Activated T-cell treated with anti-CD3 and anti-CD28 coated beads, Interleukin-2, amount 50 U/mL, for 72 hours (primary cell): Measurements from ENCODE around the gene LGI4. TPM values are rescaled to one million over a fixed set of nuclear protein-coding genes. Genes with fewer than 3 reads are reported as not detected.
A peak's percentile ranks its signal among the peaks of the same experiment; 100 is the strongest.

Experiments used
- ATAC-seq, 2 donors: fragments of 150-1000 bp; cut with Tn5 transposase; replicated peaks in 1 of 2; 2 replicates each; pipeline ENCODE4 v1.10.0; 2021; ENCODE audit warnings: moderate library complexity in 2 of 2, mild to moderate bottlenecking in 1 of 2
- DNase-seq, 2 donors: peaks; one replicate each; pipeline ENCODE4 v3.0.0; 2021 to 2022; ENCODE audit warnings: mixed read lengths in 1 of 2
- H3K27ac Mint-ChIP-seq: one replicate; pipeline ENCODE4 v1.8.0; 2022; ENCODE audit warnings: mild to moderate bottlenecking, moderate library complexity, mixed read lengths
- H3K27me3 Mint-ChIP-seq: one replicate; pipeline ENCODE4 v1.8.0; 2022; ENCODE audit warnings: low read depth, mixed read lengths
- H3K36me3 Mint-ChIP-seq, 2 donors: one replicate each; pipeline ENCODE4 v1.8.0; 2022; ENCODE audit warnings: mixed read lengths in 2 of 2, mild to moderate bottlenecking in 1 of 2; ENCODE audit not compliant: insufficient read depth in 2 of 2
- H3K4me1 Mint-ChIP-seq: one replicate; pipeline ENCODE4 v1.8.0; 2022; ENCODE audit warnings: low read depth, mixed read lengths
- H3K4me3 Mint-ChIP-seq, 2 donors: one replicate each; pipeline ENCODE4 v1.8.0; 2022; ENCODE audit warnings: mild to moderate bottlenecking in 2 of 2, mixed read lengths in 2 of 2, moderate library complexity in 2 of 2
- H3K9me3 Mint-ChIP-seq, 2 donors: one replicate each; pipeline ENCODE4 v1.8.0; 2022; ENCODE audit warnings: mixed read lengths in 2 of 2
- total RNA-seq, 2 donors: library from RNA; stranded (reverse); gene quantifications; one replicate each; pipeline ENCODE4 v1.2.3, GENCODE V29; 2022

The LGI4 gene
- total RNA-seq, result under 1 TPM; 0.72 to 1.00 TPM

DNA sequence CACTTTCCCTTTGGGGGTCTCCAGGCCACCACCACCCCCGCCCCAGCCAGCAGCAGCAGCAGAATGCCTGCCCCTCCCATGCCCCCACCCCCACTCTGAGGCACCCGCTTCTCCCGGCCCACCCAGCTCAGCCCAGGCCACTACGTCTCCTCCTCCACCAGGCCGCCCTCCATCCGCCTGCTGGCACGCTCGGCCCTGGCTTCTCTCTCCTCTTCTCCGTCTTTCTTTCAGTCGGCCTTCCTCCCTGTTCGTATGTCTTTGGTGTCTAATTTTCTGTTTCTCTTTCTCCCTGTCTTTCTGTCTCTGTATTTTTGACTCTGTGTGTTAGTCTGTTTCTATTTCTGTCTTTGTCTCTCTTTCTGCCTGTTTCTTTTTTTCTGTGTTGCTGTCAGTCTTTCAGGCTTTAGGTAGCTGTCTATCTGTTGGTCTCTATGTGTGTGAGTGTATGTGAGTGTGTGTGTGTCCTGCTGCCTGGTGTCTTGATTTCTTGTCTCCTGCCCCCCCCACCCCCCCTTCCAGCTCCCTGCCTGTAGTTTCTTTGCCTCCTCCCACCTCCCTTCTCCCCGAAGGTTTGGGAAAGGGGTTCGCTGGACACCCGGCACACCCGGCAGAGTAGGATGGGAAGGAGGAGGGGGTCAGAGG is at the start of gene LGI4:
Gene LGI4 (minus strand): TSS at position 459 of the 642 bp plus-strand sequence. CDS start 379 bp downstream, at position 80.
- Mint-ChIP-seq H3K4me3 (no peak within 1 kb of the TSS), H3K27ac (no peak within 1 kb of the TSS), H3K4me1 (no peaks in the 10 kb centered on the region), H3K9me3 (peaks cover 9% of the 10 kb centered on the region in 2 donors), H3K27me3 (no peaks in the 10 kb centered on the region), H3K36me3 (no peaks in the 10 kb centered on the region)
- ATAC-seq (no peak), DNase-seq (no peak)

- H3K36me3 Mint-ChIP-seq, result no peaks in the 10 kb centered on the region
- ATAC-seq, result no peak
- H3K4me3 Mint-ChIP-seq, result no peak overlapping the region
- H3K9me3 Mint-ChIP-seq, result no peaks in the 10 kb centered on the region
- H3K4me1 Mint-ChIP-seq, result peaks cover 19% of the 10 kb centered on the region
- no peak overlapping the region for H3K27ac Mint-ChIP-seq
- no peak for DNase-seq
- H3K27me3 Mint-ChIP-seq, result no peaks in the 10 kb centered on the region
These were observed 49.4 kb upstream of the LGI4 start for GRCh38 chr19:35184267-35184666.

GRCh38 chr19:35181387-35181786 is 46.5 kb upstream of the LGI4 start:
- Mint-ChIP-seq H3K27me3 (no peaks in the 10 kb centered on the region), H3K4me3 (no peak overlapping the region), H3K36me3 (peaks cover 0 to 8% of the 10 kb centered on the region in 2 donors), H3K27ac (no peak overlapping the region), H3K9me3 (peaks cover 6 to 7% of the 10 kb centered on the region in 2 donors), H3K4me1 (peaks cover 34% of the 10 kb centered on the region)
- DNase-seq (no peak), ATAC-seq (no peak)

DNA sequence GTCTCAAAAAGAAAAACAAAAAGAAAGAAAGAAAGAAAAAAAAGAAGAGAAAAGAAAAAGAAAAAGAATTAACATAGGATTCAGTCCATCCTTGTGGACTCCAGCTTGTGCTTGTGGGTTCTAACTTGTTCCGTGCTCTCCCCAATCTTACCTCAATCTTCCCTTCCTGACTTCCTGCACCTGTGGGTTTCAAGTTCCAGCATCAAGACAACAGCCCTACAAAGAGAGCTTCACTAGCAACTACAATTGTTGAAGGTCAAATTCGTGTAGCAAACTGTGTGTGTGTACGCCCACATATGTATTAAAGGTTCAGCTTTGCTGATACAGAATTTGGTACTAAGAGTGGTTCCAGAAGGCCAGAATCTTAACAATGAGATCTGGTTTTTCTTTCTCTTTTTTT is 45.0 kb upstream of the LGI4 start:
- H3K4me3 Mint-ChIP-seq, result no peak overlapping the region
- H3K27ac Mint-ChIP-seq, result no peak overlapping the region
- no peak for ATAC-seq

DNA sequence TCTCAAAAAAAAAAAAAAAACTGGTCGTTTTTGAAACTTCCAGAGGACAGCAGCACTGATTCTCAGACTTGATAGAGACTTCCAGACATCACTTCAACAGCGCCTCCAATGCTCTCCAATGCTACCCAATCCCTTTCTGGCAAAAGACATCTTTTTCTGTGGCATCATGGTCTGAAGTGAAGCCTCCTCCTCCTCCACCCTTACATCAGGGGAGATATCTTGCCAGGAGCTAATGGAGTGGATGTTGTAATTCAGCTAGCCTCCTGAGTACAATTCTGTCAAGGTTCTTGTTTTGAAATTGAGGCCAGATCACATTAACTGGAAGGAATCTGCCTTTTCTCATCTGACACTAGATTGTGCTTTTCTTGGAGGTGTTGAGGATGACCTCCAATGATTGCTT is 43.8 kb upstream of the LGI4 start:
- Mint-ChIP-seq H3K4me3 (no peak overlapping the region), H3K9me3 (peaks cover 6 to 7% of the 10 kb centered on the region in 2 donors), H3K27ac (no peak overlapping the region), H3K27me3 (no peaks in the 10 kb centered on the region), H3K36me3 (peaks cover 0 to 10% of the 10 kb centered on the region in 2 donors), H3K4me1 (peaks cover 32% of the 10 kb centered on the region)
- ATAC-seq, result no peak
- DNase-seq, result no peak

More for the DNA sequence above, 45.0 kb upstream of the LGI4 start:
- Mint-ChIP-seq H3K9me3 (peaks cover 6 to 7% of the 10 kb centered on the region in 2 donors), H3K4me1 (peaks cover 32% of the 10 kb centered on the region), H3K36me3 (peaks cover 0 to 8% of the 10 kb centered on the region in 2 donors), H3K27me3 (no peaks in the 10 kb centered on the region)
- no peak for DNase-seq

DNA sequence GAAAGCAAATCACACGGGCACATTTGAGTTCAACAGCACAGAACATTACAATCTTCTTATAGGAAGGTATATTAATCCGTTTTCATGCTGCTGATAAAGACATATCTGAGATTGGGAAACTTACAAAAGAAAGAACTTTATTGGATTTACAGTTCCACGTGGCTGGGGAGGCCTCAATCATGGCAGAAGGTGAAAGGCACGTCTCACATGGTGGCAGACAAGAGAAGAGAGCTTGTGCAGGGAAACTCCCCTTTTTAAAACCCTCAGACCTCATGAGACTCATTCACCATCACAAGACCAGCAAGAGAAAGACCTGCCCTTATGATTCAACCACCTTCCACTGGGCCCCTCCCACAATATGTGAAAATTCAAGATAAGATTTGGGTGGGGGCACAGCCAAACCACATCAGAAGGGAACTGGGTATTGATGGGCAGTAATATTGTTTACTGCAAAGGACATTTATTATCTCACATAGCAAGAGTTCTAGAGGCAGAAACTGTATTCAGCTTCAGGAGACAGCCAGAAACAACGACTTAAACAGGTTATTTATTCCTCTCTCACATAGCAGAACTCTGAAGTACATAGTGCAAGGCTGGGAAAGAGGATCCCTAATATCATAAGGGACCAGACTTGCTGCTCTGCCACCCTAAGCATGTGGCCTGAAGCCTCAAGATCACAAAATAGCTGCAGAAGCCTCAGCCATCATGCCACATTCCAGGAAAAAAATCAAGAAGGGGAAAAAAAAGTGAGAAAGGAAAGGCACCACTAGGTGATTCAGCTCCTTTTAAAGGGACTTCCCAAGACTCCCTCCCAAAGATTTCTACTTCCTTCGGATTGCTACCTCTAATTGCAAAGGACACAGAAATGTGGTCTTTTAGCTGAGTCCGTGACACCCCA is 42.8 kb upstream of the LGI4 start:
- H3K4me3 Mint-ChIP-seq, result no peak overlapping the region
- DNase-seq (no peak), ATAC-seq (no peak)
- H3K27me3 Mint-ChIP-seq, result no peaks in the 10 kb centered on the region
- H3K36me3 Mint-ChIP-seq, result peaks cover 0 to 10% of the 10 kb centered on the region in 2 donors
- H3K27ac Mint-ChIP-seq, result no peak overlapping the region
- peaks cover 32% of the 10 kb centered on the region for H3K4me1 Mint-ChIP-seq
- peaks cover 6 to 7% of the 10 kb centered on the region in 2 donors for H3K9me3 Mint-ChIP-seq

DNA sequence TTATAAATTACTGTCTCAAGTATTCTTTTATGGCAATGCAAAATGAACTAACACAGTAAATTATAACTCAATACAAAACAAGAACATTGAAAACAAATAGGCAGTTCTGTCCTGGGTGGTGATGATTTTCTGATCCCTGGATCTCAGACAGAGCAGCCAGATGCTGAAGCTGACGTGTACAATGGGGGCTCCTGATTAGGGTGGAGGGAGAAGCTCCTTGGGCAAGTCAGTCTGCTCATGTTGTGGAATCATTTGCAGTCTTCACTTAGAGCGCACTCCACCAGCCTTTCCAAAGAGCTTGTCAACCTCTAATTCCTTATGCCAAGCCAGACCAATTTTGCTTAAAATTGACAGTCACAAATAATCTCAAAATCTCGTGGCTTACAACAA is 41.3 kb upstream of the LGI4 start:
- DNase-seq, result no peak
- Mint-ChIP-seq H3K4me3 (no peak overlapping the region), H3K27ac (no peak overlapping the region), H3K9me3 (peaks cover 6 to 7% of the 10 kb centered on the region in 2 donors), H3K27me3 (no peaks in the 10 kb centered on the region), H3K36me3 (peaks cover 1 to 12% of the 10 kb centered on the region in 2 donors), H3K4me1 (peaks cover 32% of the 10 kb centered on the region)
- ATAC-seq, result peak in 1 of 2 donors; percentile 15

DNA sequence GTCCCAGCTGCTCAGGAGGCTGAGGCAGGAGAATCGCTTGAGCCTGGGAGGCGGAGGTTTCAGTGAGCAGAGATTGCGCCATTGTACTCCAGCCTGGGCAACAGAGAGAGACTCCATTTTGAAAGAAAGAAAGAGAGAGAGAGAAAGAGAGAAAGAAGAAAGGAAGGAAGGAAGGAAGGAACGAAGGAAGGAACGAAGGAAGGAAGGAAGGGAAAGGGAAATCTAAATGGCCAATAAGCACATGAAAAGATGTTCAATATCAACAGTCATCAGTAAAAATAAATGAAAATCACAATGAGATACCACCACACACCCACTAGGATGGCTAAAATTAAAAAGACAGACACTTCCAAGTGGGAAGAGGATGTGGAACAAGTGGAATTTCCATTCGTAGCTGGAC is 39.4 kb upstream of the LGI4 start:
- no peak overlapping the region for H3K4me3 Mint-ChIP-seq
- no peak for DNase-seq
- H3K9me3 Mint-ChIP-seq, result peaks cover 6 to 7% of the 10 kb centered on the region in 2 donors
- ATAC-seq, result no peak
- peak overlapping the region; percentile 62 for H3K27ac Mint-ChIP-seq
- H3K36me3 Mint-ChIP-seq, result peaks cover 4 to 18% of the 10 kb centered on the region in 2 donors
- H3K27me3 Mint-ChIP-seq, result no peaks in the 10 kb centered on the region
- H3K4me1 Mint-ChIP-seq, result peaks cover 25% of the 10 kb centered on the region

- Mint-ChIP-seq H3K9me3 (peaks cover 0 to 3% of the 10 kb centered on the region in 2 donors), H3K36me3 (peaks cover 12 to 24% of the 10 kb centered on the region in 2 donors), H3K27ac (peak overlapping the region; percentile 70), H3K4me1 (peaks cover 29% of the 10 kb centered on the region), H3K4me3 (no peak overlapping the region), H3K27me3 (no peaks in the 10 kb centered on the region)
- DNase-seq, result no peak
- no peak for ATAC-seq
These were observed 36.9 kb upstream of the LGI4 start for GRCh38 chr19:35171730-35172129.

DNA sequence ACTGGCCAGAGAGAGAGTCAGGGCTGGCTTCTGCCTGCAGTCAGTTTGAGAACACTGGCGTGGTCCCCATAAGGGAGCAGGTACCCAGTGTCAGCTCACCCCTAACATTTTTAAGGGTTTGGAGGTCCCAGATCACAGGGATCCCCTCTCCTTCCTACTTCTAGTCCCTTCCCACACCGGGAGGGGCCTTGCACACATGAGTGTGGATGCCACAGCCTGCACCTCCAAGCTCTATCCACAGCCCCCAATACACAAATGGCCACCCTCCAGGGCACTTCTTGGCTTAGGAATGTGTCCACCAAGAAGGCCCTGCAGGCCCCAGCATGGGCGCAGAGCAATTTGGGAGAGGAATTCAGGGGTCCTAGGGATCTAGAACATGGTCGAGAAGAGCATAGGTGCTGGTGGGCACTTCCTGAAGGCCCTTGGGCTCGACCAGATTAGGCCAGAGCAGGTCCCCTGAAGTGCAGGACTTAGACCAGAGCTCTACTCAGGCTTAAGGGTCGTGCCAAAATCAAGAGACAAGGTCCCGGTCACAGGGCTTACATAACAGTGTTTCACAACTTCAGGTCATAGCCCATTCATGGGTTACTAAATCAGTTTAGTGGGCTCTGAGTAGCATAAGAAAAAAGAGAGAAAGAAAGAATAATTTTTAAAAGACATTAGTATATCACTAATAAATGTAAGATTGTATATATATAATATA is 35.7 kb upstream of the LGI4 start:
- DNase-seq, result no peak
- Mint-ChIP-seq H3K27ac (peak overlapping the region; percentile 50), H3K4me3 (no peak overlapping the region), H3K36me3 (peaks cover 24 to 36% of the 10 kb centered on the region in 2 donors), H3K27me3 (no peaks in the 10 kb centered on the region), H3K4me1 (peaks cover 32% of the 10 kb centered on the region), H3K9me3 (peaks cover 6 to 11% of the 10 kb centered on the region in 2 donors)
- no peak for ATAC-seq

GRCh38 chr19:35169221-35169995 is 34.5 kb upstream of the LGI4 start:
- Mint-ChIP-seq H3K9me3 (peaks cover 6 to 15% of the 10 kb centered on the region in 2 donors), H3K27ac (peak overlapping the region; percentile 71), H3K36me3 (peaks cover 32 to 47% of the 10 kb centered on the region in 2 donors), H3K27me3 (no peaks in the 10 kb centered on the region), H3K4me3 (peak overlapping the region in 1 of 2 donors; percentile 6), H3K4me1 (peaks cover 32% of the 10 kb centered on the region)
- DNase-seq (no peak), ATAC-seq (peak; percentile 29 to 67)

GRCh38 chr19:35168196-35168595 is 33.3 kb upstream of the LGI4 start:
- peak overlapping the region; percentile 41 for H3K27ac Mint-ChIP-seq
- DNase-seq (no peak), ATAC-seq (no peak)
- H3K4me3 Mint-ChIP-seq, result no peak overlapping the region
- H3K9me3 Mint-ChIP-seq, result peaks cover 7 to 23% of the 10 kb centered on the region in 2 donors
- peaks cover 27% of the 10 kb centered on the region for H3K4me1 Mint-ChIP-seq
- peaks cover 42 to 57% of the 10 kb centered on the region in 2 donors for H3K36me3 Mint-ChIP-seq
- H3K27me3 Mint-ChIP-seq, result no peaks in the 10 kb centered on the region
